Measurements from ENCODE around the gene KRTAP3-3. TPM values are rescaled to one million over a fixed set of nuclear protein-coding genes. Genes with fewer than 3 reads are reported as not detected.

The KRTAP3-3 gene
- total RNA-seq, 4 donors from 2014 or later = not detected

DNA sequence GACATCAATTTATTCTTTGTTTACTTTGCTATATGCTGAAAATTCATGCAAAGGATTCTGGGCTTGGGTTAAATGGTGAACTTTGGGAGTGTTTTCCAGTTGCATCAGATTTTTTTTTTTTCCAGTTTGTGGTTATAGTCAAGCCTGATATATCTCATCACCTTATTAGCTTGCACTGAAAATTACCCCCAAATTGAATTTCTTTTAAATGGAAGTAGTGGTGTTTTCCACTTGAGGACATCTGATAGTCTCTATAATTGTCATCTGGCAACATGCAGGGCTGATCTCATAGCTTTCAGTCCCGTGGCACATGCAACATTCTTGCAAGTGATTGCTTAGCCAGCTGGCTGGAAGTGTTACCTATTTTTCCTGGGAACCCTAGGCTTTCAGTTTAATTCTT lies 19.6 kb upstream of the KRTAP3-3 start:
- TF ChIP-seq, protein P1, sequence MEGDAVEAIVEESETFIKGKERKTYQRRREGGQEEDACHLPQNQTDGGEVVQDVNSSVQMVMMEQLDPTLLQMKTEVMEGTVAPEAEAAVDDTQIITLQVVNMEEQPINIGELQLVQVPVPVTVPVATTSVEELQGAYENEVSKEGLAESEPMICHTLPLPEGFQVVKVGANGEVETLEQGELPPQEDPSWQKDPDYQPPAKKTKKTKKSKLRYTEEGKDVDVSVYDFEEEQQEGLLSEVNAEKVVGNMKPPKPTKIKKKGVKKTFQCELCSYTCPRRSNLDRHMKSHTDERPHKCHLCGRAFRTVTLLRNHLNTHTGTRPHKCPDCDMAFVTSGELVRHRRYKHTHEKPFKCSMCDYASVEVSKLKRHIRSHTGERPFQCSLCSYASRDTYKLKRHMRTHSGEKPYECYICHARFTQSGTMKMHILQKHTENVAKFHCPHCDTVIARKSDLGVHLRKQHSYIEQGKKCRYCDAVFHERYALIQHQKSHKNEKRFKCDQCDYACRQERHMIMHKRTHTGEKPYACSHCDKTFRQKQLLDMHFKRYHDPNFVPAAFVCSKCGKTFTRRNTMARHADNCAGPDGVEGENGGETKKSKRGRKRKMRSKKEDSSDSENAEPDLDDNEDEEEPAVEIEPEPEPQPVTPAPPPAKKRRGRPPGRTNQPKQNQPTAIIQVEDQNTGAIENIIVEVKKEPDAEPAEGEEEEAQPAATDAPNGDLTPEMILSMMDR (IDR thresholded peaks at IDR 0.05; ENCODE audit: low read depth) = no peak

GRCh38 chr17:41013181-41013580 lies 19.2 kb upstream of the KRTAP3-3 start:
- TF ChIP-seq, protein P1 (IDR thresholded peaks at IDR 0.05; ENCODE audit: low read depth) = no peak

GRCh38 chr17:41012326-41013120 lies 18.6 kb upstream of the KRTAP3-3 start:
- TF ChIP-seq, protein P1 (IDR thresholded peaks at IDR 0.05; ENCODE audit: low read depth) = no peak

DNA sequence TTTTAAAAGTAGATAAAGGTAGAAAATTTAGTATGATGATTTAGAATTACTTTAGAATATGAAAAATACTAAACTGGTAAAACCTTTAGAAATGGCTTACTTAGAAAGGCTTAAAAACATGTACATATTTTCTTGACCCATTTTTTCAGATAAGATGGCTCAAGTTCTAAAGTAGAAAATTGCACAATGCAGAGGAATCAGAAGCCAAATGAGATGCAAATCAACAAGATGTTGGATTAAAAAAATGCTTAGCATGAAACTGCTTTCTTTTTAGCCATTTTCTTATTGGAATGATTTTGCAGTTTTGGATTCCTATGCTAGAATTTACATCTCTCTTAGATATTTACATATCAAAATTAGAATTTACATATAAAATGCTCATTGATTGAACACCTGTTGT lies 16.5 kb upstream of the KRTAP3-3 start:
- TF ChIP-seq, protein P1 (IDR thresholded peaks at IDR 0.05; ENCODE audit: low read depth) = no peak

- TF ChIP-seq, protein P1 (IDR thresholded peaks at IDR 0.05; ENCODE audit: low read depth) = no peak
Observed at GRCh38 chr17:41009936-41010335, 16.0 kb upstream of the KRTAP3-3 start.

GRCh38 chr17:41009301-41009760 lies 15.4 kb upstream of the KRTAP3-3 start:
- TF ChIP-seq, protein P1 (IDR thresholded peaks at IDR 0.05; ENCODE audit: low read depth) = no peak

DNA sequence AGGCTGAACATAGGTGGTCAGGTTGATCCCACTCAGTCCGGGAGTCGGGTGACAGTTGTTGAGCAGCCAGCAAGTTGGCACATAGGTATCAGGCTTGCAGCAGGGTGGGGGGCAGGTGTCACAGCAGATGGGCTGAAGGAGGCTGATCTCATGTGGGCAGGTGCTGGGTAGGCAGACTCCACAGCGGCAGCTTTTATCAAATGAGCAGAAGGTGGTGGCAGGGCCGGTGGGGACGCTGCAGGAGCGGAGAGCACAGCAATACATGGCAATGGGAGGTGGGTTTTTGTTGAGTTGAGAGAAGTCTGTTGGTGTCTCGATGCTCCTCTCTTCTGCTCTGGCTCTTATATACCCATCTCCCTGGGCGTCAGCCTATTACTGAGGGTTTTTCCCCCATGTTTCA lies 14.8 kb upstream of the KRTAP3-3 start, which contains the start of gene KRTAP3-1:
KRTAP3-1 (minus strand) TSS at position 318 of the 400 bp plus-strand sequence; CDS start at position 264, 54 bp downstream.
- TF ChIP-seq, protein P1 (IDR thresholded peaks at IDR 0.05; ENCODE audit: low read depth) = no peak
